Measurements from ENCODE around the gene IDH3B.

DNA sequence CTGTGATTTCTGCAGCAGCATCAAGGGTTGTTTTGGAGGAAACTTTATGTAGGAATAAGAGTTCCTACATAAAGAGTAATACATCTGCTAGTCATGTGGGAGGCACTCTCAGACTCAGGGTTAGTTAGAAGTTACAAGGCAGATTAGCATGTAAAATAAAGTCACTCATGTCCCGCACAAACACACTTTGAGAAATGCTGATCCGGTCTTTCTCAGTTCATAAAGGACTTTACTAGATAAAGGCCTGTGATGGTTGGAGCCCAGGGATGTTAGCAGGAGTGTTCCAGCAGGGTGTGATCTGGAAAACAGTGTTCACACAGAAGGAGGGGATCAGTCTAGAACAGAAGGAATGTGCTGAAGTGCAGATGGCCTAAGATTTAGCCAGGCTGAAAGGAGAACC lies 44.7 kb downstream of the IDH3B start:
- no peak for TF ChIP-seq POLR2A (IDR thresholded peaks at IDR 0.05)
- TF ChIP-seq, protein P1, sequence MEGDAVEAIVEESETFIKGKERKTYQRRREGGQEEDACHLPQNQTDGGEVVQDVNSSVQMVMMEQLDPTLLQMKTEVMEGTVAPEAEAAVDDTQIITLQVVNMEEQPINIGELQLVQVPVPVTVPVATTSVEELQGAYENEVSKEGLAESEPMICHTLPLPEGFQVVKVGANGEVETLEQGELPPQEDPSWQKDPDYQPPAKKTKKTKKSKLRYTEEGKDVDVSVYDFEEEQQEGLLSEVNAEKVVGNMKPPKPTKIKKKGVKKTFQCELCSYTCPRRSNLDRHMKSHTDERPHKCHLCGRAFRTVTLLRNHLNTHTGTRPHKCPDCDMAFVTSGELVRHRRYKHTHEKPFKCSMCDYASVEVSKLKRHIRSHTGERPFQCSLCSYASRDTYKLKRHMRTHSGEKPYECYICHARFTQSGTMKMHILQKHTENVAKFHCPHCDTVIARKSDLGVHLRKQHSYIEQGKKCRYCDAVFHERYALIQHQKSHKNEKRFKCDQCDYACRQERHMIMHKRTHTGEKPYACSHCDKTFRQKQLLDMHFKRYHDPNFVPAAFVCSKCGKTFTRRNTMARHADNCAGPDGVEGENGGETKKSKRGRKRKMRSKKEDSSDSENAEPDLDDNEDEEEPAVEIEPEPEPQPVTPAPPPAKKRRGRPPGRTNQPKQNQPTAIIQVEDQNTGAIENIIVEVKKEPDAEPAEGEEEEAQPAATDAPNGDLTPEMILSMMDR (IDR thresholded peaks at IDR 0.05): no peak
